Skeletal muscle satellite cell (primary cell): ENCODE data around the gene CCT7.

ENCODE experiments used
- H3K27me3 ChIP-seq: 2 replicates; pipeline ENCODE4 v1.7.0; 2013; ENCODE audit warnings: low read length; ENCODE audit not compliant: control insufficient read depth, insufficient read depth
- H3K36me3 ChIP-seq: 2 replicates; pipeline ENCODE4 v1.7.0; 2013; ENCODE audit warnings: mild to moderate bottlenecking, control low read depth, low read length; ENCODE audit not compliant: insufficient read depth
- H3K4me1 ChIP-seq: 2 replicates; pipeline ENCODE4 v1.7.0; 2013; ENCODE audit warnings: low read length; ENCODE audit not compliant: control insufficient read depth, insufficient read depth
- H3K4me2 ChIP-seq: 2 replicates; pipeline ENCODE4 v1.7.0; 2013; ENCODE audit warnings: mild to moderate bottlenecking, low read length
- H3K4me3 ChIP-seq: 2 replicates; pipeline ENCODE4 v1.7.0; 2013; ENCODE audit warnings: low read length
- H3K9ac ChIP-seq: 2 replicates; pipeline ENCODE4 v1.7.0; 2013; ENCODE audit warnings: mild to moderate bottlenecking, low read depth, low read length, moderate library complexity
- H3K9me3 ChIP-seq: replicated peaks from 2 replicates; pipeline ENCODE4 v1.7.0; 2013; ENCODE audit warnings: mild to moderate bottlenecking, control low read depth, low read length

CCT7 gene

GRCh38 chr2:73265298-73266060 is 31.4 kb downstream of the CCT7 start:
- Histone ChIP-seq H3K36me3 (no peaks in the 10 kb centered on the region), H3K9ac (no peak overlapping the region), H3K4me2 (no peak overlapping the region), H3K4me1 (peaks cover 18% of the 10 kb centered on the region), H3K27me3 (peaks cover 37% of the 10 kb centered on the region), H3K4me3 (no peak overlapping the region), H3K9me3 (no peaks in the 10 kb centered on the region)

GRCh38 chr2:73266061-73266901 is 32.2 kb downstream of the CCT7 start:
- Histone ChIP-seq H3K4me2 (peak overlapping the region; percentile 49), H3K4me3 (no peak overlapping the region), H3K4me1 (peaks cover 18% of the 10 kb centered on the region), H3K9me3 (no peaks in the 10 kb centered on the region), H3K9ac (no peak overlapping the region), H3K27me3 (peaks cover 42% of the 10 kb centered on the region), H3K36me3 (no peaks in the 10 kb centered on the region)

GRCh38 chr2:73267008-73267407 is 32.9 kb downstream of the CCT7 start:
- Histone ChIP-seq H3K4me3 (no peak overlapping the region), H3K4me1 (peaks cover 18% of the 10 kb centered on the region), H3K9me3 (no peaks in the 10 kb centered on the region), H3K4me2 (peak overlapping the region; percentile 49), H3K36me3 (no peaks in the 10 kb centered on the region), H3K9ac (no peak overlapping the region), H3K27me3 (peaks cover 42% of the 10 kb centered on the region)

- H3K36me3 ChIP-seq, result no peaks in the 10 kb centered on the region
- peaks cover 42% of the 10 kb centered on the region for H3K27me3 ChIP-seq
- H3K4me3 ChIP-seq, result peak overlapping the region; percentile 3
- H3K4me1 ChIP-seq, result peaks cover 18% of the 10 kb centered on the region
- peak overlapping the region; percentile 74 for H3K4me2 ChIP-seq
- H3K9ac ChIP-seq, result no peak overlapping the region
- H3K9me3 ChIP-seq, result no peaks in the 10 kb centered on the region
These were observed 34.3 kb downstream of the CCT7 start for GRCh38 chr2:73268366-73268829.

- H3K4me3 ChIP-seq, result peak overlapping the region; percentile 43
- no peaks in the 10 kb centered on the region for H3K9me3 ChIP-seq
- H3K9ac ChIP-seq, result no peak overlapping the region
- H3K4me2 ChIP-seq, result peak overlapping the region; percentile 74
- no peaks in the 10 kb centered on the region for H3K36me3 ChIP-seq
- peaks cover 18% of the 10 kb centered on the region for H3K4me1 ChIP-seq
- H3K27me3 ChIP-seq, result peaks cover 42% of the 10 kb centered on the region
These were observed 35.0 kb downstream of the CCT7 start for GRCh38 chr2:73268830-73269685.

- H3K4me3 ChIP-seq, result no peak overlapping the region
- H3K9me3 ChIP-seq, result no peaks in the 10 kb centered on the region
- H3K4me2 ChIP-seq, result peak overlapping the region; percentile 74
- H3K4me1 ChIP-seq, result peaks cover 18% of the 10 kb centered on the region
- H3K9ac ChIP-seq, result no peak overlapping the region
- no peaks in the 10 kb centered on the region for H3K36me3 ChIP-seq
- peaks cover 42% of the 10 kb centered on the region for H3K27me3 ChIP-seq
These were observed 35.8 kb downstream of the CCT7 start for GRCh38 chr2:73269686-73270465.

GRCh38 chr2:73272270-73272669 is 38.2 kb downstream of the CCT7 start:
- Histone ChIP-seq H3K4me2 (no peak overlapping the region), H3K36me3 (no peaks in the 10 kb centered on the region), H3K27me3 (peaks cover 37% of the 10 kb centered on the region), H3K9me3 (no peaks in the 10 kb centered on the region), H3K9ac (no peak overlapping the region), H3K4me3 (no peak overlapping the region), H3K4me1 (peaks cover 9% of the 10 kb centered on the region)

- Histone ChIP-seq H3K36me3 (no peaks in the 10 kb centered on the region), H3K9ac (no peak overlapping the region), H3K4me2 (no peak overlapping the region), H3K27me3 (peaks cover 15% of the 10 kb centered on the region), H3K4me1 (peaks cover 5% of the 10 kb centered on the region), H3K4me3 (no peak overlapping the region), H3K9me3 (no peaks in the 10 kb centered on the region)
These were observed 45.7 kb downstream of the CCT7 start for GRCh38 chr2:73279852-73280251.

GRCh38 chr2:73281244-73281643 is 47.1 kb downstream of the CCT7 start:
- no peaks in the 10 kb centered on the region for H3K9me3 ChIP-seq
- peaks cover 7% of the 10 kb centered on the region for H3K4me1 ChIP-seq
- H3K36me3 ChIP-seq, result no peaks in the 10 kb centered on the region
- H3K9ac ChIP-seq, result no peak overlapping the region
- no peak overlapping the region for H3K4me3 ChIP-seq
- peaks cover 29% of the 10 kb centered on the region for H3K27me3 ChIP-seq
- H3K4me2 ChIP-seq, result no peak overlapping the region

- peaks cover 43% of the 10 kb centered on the region for H3K27me3 ChIP-seq
These were observed 48.9 kb downstream of the CCT7 start for GRCh38 chr2:73282924-73283544.

More at GRCh38 chr2:73282924-73283544, 48.9 kb downstream of the CCT7 start:
- H3K4me3 ChIP-seq, result peak overlapping the region; percentile 79
- H3K4me2 ChIP-seq, result peak overlapping the region; percentile 98
- H3K4me1 ChIP-seq, result peaks cover 7% of the 10 kb centered on the region
- H3K9ac ChIP-seq, result no peak overlapping the region
- no peaks in the 10 kb centered on the region for H3K9me3 ChIP-seq
- H3K36me3 ChIP-seq, result no peaks in the 10 kb centered on the region
